ENCODE results near the gene PAFAH2.

Gene PAFAH2

DNA sequence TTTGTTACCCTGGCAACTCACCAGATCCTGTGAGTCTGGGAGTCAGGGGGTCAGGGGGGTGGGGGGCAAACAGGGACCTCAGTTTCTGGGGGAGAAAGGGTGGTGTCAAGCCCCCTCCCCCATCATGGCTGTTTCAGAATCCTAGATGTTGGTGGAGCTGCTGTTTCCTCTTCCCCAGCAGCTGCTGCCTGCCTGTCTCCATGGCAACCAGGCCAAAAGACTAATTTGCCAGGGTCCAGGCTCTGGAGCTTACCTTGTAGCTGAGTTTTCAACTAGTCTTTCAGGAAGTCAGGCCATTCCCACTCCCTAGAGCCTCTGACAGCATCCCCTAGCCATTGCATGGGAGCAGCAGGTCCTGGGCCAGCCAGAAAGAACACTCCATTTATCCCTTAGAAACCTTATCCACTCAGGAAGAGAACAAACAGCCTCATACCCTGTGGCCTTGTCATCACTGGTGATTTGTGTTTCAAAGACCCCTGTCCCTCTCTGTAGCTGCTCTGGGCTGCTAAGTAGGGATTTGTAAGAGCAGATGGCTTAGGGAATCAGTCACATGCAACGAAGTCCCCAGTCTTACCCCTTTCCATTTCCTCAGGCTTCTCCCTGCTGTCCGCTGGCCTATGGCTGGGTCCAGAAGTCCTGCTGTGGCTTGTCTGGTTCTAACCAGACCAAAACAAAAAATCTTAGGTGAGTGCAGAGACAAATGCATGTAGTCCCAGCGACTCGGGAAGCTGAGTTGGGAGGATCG is 70.2 kb downstream of the PAFAH2 start:
- DNase-seq: peak; percentile 74

DNA sequence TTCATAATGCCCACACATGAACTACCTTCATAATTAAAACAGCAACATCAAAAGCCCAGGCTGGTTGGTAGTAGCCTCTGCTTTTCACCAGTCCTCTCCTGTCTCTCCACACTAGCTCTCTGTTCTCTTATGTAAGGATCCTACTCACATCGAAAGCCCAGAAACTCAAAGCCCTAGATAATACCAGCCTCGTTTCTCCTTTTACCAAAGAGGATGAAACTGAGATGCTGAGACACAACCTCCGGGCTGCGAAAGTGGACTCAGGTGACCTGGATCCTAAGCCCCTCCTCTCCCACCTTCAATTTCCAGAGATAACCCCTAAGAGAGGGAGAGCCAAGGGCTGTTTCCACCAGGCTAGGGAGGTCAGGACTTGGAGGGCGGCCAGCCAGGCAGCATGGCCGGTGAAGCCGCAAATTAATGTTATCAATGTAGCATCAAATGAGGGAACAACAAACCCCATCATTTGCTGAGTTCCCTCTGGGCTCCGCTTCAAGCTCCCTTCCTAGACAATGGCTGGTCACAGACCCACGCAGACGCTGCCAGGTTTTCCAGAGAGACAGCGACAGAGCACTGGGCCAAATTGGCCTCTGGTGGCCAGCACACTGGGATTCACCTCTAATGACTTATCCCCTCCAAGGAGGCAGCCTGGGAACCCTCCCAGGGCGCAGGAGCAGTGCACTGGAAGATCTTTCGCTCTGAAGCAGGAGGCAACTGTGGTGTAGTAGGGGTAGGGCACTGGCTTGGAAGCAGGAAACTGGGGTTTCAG is 70.9 kb downstream of the PAFAH2 start:
- peak; percentile 75 for DNase-seq

DNA sequence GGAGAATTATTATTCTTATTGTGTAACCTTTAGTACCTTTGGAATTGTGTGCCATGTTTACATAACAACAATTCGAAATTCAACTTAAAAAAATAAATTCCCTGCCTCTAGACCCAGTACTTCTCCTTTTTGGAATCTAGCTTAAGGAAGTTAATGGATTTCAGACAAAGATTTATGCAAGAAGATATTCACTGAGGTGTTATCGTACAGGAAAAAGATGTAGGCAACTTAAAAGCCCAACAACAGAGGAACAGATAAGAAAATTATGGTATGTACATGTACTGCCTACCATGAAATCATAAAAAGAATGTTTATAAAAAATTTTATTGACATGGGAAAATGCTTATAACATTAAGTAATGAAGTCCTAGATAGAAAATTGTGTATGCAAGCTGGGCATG is 73.4 kb downstream of the PAFAH2 start:
- DNase-seq: no peak

GRCh38 chr1:25922971-25923552 is 74.8 kb downstream of the PAFAH2 start:
- DNase-seq: peak; percentile 85

DNA sequence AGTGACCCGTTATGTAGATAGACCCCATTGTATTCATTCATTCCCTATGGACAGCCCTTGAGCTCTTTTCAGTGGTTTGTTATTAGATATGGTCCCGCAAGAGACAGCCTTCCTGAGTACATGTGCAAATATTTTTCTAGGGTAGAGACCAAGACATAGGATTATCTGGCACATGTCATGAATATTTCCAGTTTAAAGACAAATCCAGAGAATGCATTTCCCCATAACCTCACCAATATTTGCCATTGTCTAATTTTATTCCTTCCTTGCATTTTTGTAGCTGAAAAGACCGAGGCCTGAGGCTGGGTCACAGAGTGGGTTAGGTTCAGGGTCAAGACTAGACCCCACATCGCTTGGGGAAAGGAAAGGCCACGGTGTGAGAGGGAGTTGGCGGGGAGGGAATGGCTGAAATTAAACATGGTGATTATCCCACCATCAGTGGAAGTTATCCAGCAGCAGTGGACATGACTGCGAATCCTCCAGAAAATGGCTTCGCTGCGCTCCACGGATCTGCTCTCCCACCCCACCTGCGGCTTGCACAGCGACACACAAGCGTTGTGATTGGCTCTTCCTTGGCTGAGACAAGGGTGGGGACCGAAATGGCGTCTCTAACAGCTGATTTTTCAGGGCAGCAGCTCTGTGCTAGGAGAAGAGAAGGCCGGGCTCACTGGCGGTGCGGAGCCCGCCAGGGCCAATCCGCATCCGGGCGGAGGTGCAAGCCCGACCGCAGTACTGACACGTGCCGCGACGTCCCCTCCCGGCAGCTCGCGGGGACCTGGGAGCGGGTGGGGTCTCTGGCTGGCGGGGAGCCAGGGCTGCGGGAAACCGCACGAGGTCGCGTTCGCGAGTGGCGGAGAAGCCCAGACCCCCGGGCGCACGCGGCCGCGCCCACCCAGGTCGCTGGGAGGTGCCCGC is 75.5 kb downstream of the PAFAH2 start:
- DNase-seq: peak; percentile 84

DNA sequence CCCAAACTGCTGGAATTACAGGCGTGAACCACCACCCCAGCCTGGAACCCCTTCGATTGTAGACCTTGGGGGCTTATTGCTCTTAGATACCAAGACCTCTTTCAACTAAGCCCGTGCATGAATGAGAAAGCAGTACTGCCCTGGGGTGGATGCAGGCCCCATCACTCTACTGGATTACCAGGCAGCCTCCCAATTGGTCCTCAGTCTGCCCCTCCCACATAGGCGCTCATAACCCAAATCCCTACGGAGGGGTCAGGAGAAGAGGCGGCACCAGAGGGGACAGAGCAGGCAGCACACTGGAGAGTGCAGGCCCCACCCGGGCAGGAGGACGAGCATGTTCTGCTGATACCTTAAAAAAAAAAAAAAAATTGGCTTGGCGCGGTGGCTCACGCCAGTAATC is 79.2 kb downstream of the PAFAH2 start:
- no peak for DNase-seq

DNA sequence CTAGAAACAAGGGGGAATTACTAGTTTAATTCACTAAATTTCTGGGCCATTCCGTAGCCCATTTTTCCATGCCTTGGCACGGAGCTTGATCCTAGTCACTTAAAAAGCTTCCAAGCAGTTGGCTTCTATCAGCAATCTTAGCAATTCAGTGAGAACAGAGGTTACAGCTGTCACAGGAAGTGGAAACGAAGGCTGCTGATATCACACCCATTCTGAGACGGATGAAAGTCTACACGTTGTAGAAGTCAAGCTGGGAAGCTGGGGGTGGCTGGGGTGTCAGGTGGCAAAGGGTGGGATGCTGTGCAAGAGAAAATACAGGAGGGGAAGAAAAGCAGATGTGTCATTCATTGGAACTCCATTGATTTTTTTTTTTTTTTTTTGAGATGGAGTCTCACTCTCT is 79.9 kb downstream of the PAFAH2 start:
- no peak for DNase-seq

DNA sequence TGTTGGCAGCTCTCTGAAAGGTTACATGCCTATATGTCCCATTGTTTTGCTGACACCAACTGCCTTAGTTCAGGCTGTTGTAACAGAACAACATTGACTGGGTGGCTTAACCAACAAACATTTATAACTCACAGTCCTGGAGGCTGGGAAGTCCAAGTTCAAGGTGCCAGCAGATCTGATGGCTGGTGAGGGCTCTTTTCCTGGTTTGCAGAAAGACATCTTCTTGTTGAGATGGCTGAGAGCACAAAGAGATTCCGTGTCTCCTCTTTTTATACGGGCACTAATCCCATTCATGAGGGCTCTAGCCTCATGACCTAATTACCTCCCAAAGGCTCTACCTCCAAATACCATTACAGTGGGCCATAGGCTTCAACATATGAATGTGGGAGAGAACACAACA is 81.4 kb downstream of the PAFAH2 start:
- no peak for DNase-seq

DNA sequence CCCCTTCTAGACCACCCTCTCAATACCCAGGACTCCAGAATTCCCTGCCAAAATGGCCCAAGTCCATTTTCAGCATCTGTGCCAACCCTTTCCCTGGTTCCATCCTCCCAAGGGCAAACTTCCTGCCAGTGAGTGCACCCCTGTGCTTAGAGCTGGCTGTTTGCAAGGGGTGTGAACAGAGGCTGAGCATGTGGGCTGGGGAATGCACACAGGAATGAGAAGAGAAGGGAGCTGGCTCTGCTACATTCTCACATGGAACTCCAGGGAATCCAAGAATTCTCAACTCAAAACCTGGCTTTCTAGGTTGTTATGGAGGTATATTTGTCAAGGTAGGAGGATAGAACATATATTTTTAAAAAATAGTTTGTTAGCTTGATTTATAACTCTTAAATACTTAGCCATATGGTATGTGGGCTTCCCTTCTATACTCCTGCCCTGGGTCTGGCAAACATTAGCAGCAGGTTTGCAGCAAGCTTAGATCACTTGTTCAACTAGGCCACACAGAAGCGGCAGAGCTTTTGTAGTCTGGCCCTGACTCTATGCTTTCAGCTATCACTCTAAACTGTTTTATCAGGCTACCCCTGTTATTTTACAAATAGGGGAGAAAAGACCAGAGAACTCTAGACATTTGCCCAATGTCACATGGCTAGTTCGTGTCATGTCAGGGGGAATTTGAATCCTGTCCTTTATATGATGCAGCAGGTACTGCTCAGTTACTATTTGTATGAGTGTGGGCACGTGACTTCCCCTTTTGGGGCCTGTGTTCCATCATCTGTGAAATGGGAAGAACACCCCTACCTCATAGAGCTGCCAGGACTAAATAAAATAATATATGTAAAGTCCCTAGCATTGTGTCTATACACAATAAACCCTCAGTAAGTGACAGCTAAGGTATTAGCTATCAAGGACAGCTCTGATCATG is 83.5 kb downstream of the PAFAH2 start:
- DNase-seq: no peak

DNA sequence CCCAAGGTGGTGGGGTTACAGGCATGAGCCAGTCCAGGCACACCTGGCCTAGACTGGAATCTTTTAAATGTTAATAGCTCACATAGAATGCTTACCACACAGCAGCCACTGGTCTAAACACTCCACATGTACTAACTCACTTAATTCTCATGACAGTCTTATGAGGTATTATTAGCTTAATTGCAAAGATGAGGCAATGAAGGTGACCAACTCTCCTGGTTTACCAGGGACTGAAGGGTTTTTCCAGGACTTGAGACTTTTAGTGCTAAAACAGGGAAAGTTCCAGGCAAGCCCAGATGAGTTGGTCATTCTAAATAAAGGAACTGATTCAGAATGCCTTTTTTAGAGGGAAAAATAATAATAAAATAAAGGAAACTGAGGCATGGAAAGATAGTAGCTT is 84.7 kb downstream of the PAFAH2 start:
- no peak for DNase-seq

DNA sequence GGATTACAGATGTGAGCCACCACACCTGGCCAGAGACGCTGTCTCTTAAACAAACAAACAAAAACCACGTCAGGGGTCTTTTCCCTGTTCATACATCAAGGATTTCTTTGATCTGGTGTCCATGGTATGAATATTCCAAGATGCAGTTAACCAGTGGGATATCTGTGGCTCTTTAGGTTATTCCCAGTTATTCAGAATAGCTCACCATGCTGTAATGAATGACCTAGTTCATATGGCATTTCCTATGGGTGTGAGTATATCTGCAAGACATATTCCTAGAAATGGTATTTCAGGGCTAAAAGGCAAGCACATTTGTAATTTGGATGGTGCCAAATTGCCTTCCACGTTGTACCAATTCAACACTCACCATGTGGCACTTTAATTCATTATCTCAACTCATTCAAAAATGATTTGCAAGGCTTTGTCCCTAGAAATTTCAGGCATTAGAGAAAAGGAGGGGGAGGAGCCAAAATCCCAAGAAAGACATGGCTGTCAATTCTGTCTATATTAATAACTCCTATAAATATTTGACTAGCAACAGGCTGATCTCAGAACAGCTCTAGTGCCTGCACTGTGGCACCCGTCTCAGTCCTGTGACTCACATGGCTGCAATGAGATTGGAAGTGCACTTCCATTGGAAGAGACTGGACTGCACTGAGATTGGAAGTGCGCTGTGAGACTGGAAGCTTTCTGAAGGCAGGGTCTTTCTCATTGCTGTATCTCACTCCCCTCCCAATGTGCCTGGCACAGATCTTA is 85.6 kb downstream of the PAFAH2 start:
- DNase-seq: no peak

- DNase-seq: no peak
Observed at GRCh38 chr1:25911162-25911561, 86.7 kb downstream of the PAFAH2 start.
